HG02870 (cell line): ENCODE data around the gene ZNF77.
A peak's percentile ranks its signal among the peaks of the same experiment; 100 is the strongest.
"Not testable (repeated sequence)": the region's sequence is repeated elsewhere in the genome, so short reads cannot be mapped to it uniquely, and the experiment has no call there.

Experiments used
- ATAC-seq: cut with Tn5 transposase; IDR thresholded peaks from one replicate; pipeline ENCODE4 v1.9.1; 2021; ENCODE audit warnings: mild to moderate bottlenecking, moderate library complexity; ENCODE audit not compliant: unreplicated experiment

The ZNF77 gene

DNA sequence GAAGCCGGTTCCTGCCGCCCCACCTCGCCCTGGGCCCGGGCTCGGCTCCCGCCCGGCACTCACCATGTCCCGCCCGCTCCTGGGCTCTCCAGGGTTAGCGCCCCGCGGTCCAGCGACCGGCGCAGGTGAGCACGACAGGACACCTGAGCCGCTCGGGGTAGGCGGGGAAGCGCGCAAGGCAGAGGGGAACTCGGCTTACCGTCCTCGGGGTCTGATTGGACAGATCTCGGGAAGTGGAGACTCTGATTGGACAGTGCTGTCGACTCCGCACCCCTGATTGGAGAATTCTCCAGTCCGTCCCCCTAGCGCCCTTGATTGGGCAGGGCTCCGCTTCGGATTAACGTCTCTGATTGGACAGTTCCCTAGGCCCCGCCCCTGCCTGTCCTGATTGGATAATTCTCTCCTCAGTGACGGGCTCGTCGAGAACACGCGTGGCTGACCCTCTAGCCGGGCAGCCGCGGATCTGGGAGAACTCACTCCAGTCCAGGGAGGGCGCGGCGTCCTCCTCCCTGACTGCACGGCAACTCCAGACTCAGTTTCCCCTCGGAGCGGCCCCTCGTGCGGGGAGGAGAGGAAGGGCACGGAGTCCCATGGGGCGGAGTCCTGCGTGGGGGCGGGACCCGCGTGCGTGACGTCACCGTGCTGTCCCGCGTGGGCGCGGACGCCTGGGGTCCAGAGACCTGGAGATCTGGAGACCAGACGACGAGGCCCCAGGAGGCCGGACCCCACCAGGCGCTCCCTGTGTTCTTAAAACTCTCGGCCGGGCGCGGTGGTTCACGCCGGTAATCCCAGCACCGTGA, at the start of gene ZNF77:
Gene ZNF77 (minus strand): TSS at position 197 of the 800 bp plus-strand sequence. CDS start 131 bp downstream, at position 66.
- peak; percentile 96 for ATAC-seq

DNA sequence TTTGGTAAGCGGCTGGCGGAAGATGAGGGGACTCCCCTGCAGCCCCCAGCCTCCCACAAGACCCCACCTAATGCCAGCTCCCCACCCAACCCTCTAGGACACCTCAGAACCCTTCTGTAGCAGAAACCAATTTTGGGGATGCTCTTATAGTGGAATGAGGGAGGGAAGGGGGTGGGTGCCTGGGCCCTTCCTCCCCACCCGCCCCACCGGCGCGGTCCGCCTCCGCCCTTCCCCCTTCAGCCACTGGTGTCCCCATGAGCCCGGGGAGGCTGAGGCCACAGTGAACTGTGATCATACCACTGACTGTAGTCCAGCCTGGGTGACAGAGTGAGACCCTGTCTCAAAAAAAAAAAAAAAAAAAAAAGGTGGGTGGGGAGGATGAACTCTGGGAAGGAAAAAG, 48.8 kb upstream of the ZNF77 start:
- no peak for ATAC-seq

DNA sequence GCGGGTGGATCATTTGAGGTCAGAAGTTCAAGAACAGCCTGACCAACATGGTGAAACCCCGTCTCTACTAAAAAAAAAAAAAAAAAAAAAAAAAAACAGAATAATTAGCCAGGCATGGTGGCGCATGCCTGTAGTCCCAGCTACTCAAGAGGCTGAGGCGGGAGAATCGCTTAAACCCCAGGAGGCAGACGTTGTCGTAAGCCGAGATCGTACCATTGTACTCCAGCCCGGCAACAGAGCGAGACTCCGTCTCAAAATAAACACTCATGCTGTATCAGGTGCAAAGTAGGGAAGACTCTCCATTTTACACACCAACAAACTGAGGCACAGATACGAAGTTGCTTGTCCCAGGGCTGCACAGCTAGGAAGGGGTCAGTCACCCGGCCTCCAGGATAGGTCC, 48.2 kb upstream of the ZNF77 start:
- ATAC-seq, result no peak

DNA sequence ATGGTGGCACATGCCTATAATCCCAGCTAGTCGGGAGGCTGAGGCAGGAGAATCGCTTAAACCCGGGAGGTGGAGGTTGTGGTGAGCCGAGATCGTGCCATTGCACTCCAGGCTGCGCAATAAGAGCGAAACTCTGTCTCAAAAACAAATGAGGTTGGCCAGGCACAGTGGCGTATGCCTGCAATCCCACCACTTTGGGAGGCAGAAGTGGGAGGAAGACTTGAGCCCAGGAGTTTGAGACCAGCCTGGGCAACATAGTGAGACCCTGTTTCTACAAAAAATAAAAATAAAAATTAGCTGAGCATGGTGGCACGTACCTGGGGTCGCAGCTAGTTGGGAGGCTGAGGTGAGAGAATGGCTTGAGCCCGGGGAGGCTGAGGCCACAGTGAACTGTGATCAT, 47.6 kb upstream of the ZNF77 start:
- not testable (repeated sequence) for ATAC-seq

DNA sequence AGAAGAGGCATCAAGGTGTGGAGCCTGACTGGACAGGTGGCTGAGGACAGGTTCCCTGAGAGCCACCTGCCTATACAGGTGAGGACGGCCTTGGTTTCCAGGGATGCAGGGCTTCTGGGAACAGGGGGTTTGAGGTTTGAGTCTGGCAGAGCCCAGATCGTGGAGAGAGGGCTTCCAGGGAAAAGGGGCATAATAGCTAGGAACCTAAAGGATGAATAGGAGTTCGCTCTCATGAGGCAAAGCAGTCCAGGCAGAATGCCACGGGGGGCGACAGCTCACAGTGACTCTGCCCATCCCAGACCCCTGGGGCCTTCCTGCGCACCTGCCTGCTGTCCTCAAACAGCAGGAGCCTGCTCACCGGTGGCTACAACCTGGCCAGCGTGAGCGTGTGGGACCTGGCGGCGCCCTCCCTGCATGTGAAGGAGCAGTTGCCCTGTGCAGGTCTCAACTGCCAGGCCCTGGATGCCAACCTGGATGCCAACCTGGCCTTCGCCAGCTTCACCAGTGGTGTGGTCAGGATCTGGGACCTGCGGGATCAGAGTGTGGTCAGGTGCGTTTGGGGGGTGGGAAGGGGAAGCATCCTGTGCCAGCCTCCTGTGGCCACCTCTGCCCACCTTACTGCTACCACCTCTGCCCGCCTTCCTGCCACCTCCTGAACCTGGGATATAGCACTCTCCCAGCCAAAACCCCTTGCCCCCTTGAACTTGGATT, 44.6 kb upstream of the ZNF77 start:
- no peak for ATAC-seq

DNA sequence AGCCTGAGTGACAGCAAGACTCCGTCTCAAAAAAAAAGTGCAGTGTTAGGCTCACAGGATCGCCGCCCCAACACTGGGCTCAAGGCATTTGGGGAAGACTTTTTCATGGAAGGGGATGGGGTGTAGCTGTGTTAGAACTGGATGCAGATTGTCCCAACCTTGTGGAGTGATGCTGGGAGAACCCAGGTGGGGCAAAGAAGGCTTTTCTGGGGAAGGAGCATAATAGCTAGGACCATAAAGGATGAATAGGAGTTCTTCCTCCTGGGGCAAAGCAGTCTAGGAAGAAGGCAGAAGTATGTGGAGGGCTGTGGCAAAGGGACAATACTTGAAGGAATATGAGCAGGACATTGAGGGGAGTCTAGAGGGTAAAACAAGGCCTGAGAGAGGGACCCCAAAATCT, 43.8 kb upstream of the ZNF77 start:
- no peak for ATAC-seq

DNA sequence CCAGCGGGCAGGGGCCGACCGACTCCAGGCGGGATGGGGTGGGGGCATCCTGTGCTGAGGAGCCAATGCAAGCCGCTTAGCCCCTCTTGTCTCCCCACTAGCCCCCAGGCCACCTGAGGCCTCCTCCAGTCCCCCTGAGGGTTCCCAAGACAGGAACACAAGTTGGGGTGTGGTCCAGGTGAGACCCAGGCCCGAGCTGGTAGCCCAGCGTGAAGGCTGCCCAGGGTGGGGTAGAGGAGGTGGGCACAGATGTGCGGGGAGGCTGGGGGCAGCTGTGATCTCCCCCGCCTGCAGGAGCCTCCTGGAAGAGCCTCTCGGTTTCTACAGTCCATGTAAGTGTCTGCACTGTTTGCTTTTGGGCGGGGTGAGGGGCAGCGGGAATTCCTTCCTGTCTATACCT, 43.0 kb upstream of the ZNF77 start:
- no peak for ATAC-seq

DNA sequence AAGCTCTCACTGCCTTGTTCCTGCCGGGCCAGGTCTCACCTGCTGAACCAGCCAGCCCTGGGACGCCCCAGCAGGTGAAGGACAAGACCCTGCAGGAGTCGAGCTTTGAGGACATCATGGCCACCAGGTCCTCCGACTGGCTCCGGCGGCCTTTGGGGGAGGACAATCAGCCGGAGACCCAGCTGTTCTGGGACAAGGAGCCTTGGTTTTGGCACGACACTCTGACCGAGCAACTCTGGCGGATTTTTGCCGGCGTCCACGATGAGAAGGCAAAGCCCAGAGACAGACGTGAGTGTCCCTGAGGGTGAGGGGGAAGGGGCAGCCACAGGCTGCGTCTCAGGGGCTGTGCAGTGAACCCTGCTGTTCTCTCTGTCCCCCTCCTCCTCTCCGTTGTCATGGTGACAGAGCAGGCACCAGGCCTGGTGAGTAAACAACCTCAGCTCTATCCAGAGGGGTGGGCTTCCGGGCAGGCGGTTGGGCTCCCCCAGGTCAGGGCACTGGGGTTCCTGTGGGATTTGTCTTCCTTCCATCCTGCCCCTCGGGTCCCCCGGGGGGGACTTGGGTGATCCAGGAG, 42.3 kb upstream of the ZNF77 start:
- ATAC-seq, result no peak

DNA sequence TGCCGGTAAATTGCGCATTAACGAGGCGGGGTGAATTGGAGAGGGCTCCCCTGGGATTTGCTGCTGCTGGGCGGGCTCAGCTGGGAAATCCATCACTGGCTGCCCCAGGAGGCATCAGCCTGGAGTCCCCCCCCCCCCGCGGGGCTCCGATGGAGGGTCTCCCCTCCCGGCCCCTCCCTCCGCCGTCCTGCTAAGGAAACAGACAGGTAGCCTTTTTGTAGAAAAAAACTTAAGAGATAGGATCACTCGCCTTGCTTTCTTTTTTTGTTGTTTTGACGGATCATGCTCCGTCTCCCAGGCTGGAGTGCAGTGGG, 39.4 kb upstream of the ZNF77 start:
- no peak for ATAC-seq

DNA sequence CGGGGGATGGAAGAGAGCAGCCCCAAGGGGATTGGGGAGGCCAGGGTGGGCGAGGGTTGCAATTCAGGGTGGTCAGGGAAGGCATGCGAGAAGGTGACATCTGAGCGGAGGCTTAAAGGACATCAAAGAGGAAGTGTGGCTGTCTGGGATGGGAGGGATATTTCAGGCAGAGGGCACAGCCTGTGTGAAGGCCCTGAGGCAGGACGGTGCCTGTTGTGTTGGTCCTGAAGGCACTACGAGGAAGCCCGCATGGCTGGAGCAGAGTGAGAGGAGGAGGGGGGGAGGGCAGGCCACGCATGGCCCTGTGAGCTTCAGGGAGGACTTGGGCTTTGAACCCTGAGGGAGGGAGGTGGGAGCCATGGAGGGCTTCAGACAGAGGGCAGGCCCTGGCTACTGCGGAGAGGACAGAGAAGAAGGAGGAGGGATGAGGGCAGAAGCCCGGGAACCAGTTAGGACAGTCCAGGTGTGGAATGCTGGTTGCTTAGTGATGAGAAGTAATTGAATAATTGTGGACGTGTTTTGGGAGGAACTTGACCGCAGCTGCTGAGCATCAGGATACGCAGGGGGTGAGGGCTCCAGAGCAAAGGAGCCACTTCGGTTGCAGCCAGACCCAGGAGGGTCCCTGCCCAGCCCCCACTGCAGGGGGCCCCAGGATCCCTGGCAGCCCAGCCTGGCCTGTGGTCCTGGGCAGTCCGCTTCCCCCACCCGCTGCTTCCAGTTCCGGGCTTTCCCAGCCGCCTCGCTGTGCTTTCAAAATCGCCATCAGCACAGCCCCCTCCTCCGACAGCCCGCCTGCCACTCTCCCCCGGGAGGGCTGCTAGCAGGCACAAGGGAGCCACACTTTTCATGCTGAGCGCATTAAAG, 38.8 kb upstream of the ZNF77 start:
- no peak for ATAC-seq

DNA sequence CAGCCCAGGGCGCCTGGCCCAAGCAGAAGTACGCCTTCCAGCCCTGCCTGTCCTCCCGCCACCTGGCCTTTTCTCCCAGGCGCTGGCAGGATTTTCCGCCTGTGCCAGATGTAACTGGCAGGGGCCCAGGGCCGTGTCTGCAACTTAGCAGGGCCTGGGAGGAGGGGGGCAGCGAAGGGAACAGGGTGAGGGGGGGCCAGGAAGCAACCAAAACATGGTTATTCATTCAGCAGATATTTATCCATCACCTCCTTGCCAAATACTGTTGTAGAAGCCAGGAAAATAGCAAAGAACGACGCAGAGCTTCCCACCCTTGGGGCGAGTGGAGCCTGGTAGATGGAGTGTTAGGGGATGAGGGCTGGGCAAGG, 38.2 kb upstream of the ZNF77 start:
- ATAC-seq, result no peak

DNA sequence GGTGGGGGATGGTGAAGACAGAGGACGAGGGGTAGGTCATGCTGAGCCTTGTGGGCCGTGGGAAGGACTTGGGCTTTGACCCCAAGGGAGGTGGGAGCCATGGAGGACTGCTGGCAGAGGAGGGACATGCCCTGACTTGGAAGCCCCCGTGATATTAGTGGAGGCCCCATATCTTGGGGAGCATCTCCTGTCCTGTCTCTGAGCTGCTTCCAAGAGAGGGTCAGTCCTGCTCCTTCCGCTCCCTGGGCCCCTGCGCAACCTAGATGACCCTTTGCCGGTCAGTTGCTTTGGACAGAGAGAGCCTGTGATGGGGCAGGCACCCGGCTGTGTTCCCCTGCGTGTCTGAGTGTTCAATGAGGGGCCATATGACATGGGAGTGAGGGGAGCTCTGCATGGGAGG, 37.8 kb upstream of the ZNF77 start:
- no peak for ATAC-seq

DNA sequence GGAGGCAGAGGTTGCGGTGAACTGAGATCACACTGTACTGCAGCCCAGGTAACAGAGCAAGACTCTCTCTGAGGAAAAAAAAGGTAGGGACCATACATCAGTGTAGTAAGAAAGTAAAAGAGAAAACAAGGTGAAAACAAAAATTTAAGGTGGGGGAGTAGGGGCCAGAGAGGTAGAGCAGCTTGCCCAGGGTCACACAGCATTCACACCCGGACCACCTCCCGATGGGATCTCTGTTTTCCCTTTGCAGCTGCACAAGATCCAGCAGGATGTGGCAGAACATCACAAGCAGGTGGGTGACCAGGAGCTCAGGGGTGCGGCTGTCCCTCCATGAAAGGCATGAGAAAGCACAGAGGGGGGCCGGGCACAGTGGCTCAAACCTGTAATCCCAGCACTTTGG, 37.1 kb upstream of the ZNF77 start:
- no peak for ATAC-seq

DNA sequence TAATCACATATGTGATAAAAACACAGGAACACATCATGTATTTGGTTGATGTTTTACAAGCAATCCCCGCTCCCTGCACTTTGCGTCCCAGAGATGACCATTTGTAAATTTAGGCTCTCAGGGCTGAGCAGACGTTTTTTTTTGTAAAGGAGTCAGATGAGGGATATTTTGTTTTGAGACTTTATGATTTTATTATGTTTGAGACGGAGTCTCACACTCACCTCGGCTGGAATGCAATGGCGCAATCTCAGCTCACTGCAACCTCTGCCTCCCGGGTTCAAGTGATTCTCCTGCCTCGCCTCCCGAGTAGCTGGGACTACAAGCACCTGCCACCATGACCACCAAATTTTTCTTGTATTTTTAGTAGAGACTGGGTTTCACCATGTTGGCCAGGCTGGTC, 34.0 kb upstream of the ZNF77 start:
- no peak for ATAC-seq

DNA sequence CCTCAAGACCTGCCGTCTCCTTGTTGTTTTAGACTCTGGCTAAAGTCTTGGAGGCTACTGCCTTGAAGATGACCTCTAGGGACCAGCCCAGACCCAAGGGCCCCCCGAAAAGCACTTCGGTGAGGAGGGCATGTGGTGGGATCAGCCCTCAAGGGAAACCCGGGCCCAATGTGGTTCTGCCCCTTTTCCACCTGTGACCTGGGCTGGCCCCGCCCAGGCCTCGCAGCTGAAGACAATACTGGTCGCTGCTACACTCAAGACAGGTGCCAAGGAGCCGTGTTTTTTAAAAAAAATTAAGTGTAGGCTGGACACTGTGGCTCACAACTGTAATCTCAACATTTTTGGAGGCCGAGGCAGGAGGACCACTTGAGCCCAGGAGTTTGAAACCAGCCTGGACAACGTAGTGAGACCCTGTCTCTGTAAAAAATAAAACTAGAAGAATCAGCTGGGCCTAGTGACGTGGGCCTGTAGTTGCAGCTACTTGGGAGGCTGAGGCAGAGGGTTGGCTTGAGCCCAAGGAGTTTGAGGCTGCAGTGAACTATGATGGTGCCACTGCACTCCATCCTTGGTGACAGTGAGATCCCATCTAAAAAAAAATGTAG, 33.5 kb upstream of the ZNF77 start:
- no peak for ATAC-seq

DNA sequence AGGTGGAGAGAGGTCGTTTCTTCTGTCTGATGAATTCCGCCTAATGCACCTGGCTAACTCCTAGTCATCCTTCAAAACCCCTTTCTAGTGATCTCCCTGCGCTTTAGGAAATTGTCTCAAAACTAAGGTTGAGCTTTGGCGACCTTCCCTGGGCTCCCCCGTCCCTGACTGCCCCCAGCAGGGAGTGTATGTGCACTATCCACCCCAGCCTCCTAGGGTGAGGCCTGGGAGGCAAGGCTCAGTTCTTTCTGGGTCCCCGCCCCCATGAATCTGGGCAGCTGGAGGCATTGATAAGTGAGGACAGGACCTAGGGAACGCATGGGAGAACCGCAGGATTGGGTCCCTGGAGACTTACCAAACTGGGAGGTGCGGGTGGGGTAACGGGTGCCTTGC, 33.0 kb upstream of the ZNF77 start:
- ATAC-seq, result no peak

DNA sequence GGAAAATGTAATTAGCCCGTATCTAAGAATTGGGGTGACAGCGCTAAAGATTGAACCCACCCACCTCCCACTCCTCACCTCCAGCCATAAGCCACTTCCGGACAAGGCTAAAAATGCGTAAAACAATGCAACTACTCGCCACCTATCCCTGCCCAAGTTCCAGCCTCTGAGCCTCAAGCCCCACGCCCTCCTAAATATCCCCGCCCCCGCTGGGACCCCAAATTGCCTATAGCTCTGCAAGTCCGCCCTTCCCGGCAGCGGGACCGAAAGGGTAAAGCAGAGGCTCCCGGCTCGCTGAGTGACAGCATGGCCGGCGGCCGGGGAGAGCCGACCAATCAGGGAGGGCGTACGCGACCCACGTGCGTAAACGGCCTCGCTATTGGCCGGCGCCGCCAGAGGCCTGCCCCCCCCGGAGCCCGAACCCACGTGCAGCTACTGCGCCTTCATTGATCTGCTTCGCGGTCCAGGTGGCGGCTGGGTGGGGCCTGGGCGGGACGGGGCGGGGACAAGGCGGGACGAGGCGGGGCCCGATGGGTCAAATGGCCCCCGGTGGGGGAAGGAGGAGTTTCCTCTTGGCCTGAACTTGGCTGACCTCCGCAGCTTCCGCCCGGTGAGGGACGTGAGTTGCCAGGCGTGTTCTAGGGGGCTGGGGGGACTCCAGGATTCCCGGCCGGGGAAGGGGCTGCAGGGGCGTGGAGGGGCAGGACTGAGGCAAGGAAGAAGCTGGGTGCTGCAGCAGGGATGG, 32.4 kb upstream of the ZNF77 start, which contains the start of gene TLE6:
Gene TLE6 (plus strand): TSS at position 564 of the 745 bp plus-strand sequence. CDS start 670 bp downstream, outside the sequence.
- ATAC-seq, result peak; percentile 85

DNA sequence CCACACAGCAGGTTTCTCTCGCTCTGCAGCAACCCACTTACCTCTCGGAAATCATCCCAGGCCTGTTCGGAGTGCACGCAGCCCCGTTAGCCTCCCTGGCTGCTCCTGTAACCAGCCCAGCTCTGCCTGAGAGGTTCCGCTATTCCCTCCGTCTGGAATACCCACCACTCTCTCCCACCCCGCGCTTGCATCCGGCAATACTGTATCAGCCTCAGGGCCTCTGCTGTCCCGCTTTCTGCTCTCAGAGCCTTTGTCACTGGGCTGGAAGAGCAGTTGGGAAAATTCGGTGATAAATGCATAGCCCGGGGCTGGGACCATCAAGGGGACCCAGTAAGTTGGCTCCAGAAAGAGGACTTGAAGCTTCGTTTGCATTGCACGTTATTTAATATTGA, 31.8 kb upstream of the ZNF77 start:
- no peak for ATAC-seq

DNA sequence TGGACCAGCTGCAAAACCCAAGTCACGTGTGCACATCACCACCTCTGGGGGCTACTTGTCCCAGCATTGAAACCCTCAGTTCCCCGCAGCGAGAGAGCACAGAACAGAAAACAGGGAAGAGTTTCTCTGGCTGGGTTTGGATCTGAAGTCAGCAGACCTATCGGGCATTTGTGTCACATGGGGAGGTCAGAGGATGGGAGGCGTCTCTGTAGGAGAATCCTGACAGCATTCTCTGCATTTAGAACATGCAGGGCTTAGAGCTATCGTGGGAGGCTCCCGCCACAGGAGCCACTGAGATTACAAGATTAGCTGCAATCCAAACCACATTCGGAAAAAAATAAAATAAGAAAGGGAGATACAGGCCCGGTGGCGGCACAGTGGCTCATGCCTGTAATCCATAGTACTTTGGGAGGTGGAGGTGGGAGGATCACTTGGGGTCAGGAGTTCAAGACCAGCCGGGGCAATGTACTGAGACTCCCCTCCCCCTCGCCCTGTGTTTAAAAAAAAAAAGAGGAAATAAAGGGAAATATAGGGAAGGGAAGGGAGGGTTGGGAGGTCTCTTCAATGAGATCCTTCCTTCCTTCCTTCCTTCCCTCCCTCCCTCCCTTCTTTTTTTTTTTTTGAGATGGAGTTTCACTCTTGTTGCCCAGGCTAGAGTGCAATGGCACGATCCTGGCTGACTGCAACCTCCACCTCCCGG, 29.7 kb upstream of the ZNF77 start:
- ATAC-seq, result no peak

DNA sequence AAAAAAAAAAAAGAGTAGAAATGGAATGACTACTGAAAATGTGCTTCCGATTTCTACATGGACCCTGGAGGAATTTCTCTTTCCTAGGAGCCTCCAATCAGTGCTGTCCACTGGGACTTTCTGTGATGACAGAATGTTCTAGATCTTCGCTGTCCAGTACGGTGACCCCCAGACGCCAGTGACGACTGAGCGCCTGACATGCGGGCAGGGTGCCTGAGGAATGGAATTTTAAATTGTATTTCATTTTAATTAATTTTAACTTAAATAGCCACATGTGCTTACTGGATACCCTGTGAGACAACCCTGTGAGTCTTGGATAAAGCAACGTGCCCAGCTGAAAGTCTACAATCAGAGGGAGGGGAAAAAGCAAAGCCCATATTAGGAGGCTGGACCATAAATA, 28.5 kb upstream of the ZNF77 start:
- ATAC-seq, result no peak
